IPS-11a (cell line): ENCODE measurements around the gene RSPH3.
"Not testable (repeated sequence)": the region's sequence is repeated elsewhere in the genome, so short reads cannot be mapped to it uniquely, and the experiment has no call there.

Experiments used
- H3K4me3 ChIP-seq: one replicate; pipeline ENCODE4 v1.5.1; 2013; ENCODE audit warnings: low read depth, low read length, control low read depth

The RSPH3 gene

GRCh38 chr6:158977382-158977781, 22.6 kb downstream of the RSPH3 start:
- no peak overlapping the region for H3K4me3 ChIP-seq

- H3K4me3 ChIP-seq, result no peak overlapping the region
These were observed 27.5 kb downstream of the RSPH3 start for GRCh38 chr6:158972241-158973233.

GRCh38 chr6:158970640-158971275, 29.2 kb downstream of the RSPH3 start:
- no peak overlapping the region for H3K4me3 ChIP-seq

- H3K4me3 ChIP-seq, result no peak overlapping the region
These were observed 30.9 kb downstream of the RSPH3 start for GRCh38 chr6:158969148-158969547.

- H3K4me3 ChIP-seq, result no peak overlapping the region
These were observed 36.8 kb downstream of the RSPH3 start for GRCh38 chr6:158963020-158963808.

GRCh38 chr6:158962371-158962770, 37.6 kb downstream of the RSPH3 start:
- H3K4me3 ChIP-seq, result no peak overlapping the region

- H3K4me3 ChIP-seq, result no peak overlapping the region
These were observed 40.0 kb downstream of the RSPH3 start for GRCh38 chr6:158960026-158960425.

GRCh38 chr6:158959552-158959951, 40.5 kb downstream of the RSPH3 start:
- H3K4me3 ChIP-seq, result no peak overlapping the region

GRCh38 chr6:158958504-158959386, 41.3 kb downstream of the RSPH3 start:
- H3K4me3 ChIP-seq, result no peak overlapping the region

- no peak overlapping the region for H3K4me3 ChIP-seq
These were observed 44.7 kb downstream of the RSPH3 start for GRCh38 chr6:158955255-158955654.

GRCh38 chr6:158954753-158955152, 45.2 kb downstream of the RSPH3 start:
- H3K4me3 ChIP-seq, result no peak overlapping the region

GRCh38 chr6:158952011-158952410, 48.0 kb downstream of the RSPH3 start:
- H3K4me3 ChIP-seq, result not testable (repeated sequence)

- not testable (repeated sequence) for H3K4me3 ChIP-seq
These were observed 48.4 kb downstream of the RSPH3 start for GRCh38 chr6:158951565-158951964.

- no peak overlapping the region for H3K4me3 ChIP-seq
These were observed 52.7 kb downstream of the RSPH3 start for GRCh38 chr6:158947284-158947683.

GRCh38 chr6:158943380-158944032, 56.5 kb downstream of the RSPH3 start:
- no peak overlapping the region for H3K4me3 ChIP-seq

GRCh38 chr6:158942349-158942748, 57.7 kb downstream of the RSPH3 start:
- H3K4me3 ChIP-seq, result no peak overlapping the region

- no peak overlapping the region for H3K4me3 ChIP-seq
These were observed 58.8 kb downstream of the RSPH3 start for GRCh38 chr6:158941246-158941645.

GRCh38 chr6:158939255-158940159, 60.5 kb downstream of the RSPH3 start:
- no peak overlapping the region for H3K4me3 ChIP-seq

- no peak overlapping the region for H3K4me3 ChIP-seq
These were observed 61.2 kb downstream of the RSPH3 start for GRCh38 chr6:158938811-158939254.
